HG02885 (cell line): ENCODE measurements around the gene CTNNA3.
"Not testable (repeated sequence)": the region's sequence is repeated elsewhere in the genome, so short reads cannot be mapped to it uniquely, and the experiment has no call there.

Source experiments
- ATAC-seq: cut with Tn5 transposase; IDR thresholded peaks from one replicate; pipeline ENCODE4 v1.9.1; 2021; ENCODE audit warnings: mild to moderate bottlenecking; ENCODE audit not compliant: unreplicated experiment, poor library complexity

CTNNA3 gene

GRCh38 chr10:66378117-66378876, 1317.7 kb downstream of the CTNNA3 start:
- no peak for ATAC-seq

GRCh38 chr10:66368146-66368545, 1327.8 kb downstream of the CTNNA3 start:
- no peak for ATAC-seq

GRCh38 chr10:66366163-66366562, 1329.8 kb downstream of the CTNNA3 start:
- no peak for ATAC-seq

- no peak for ATAC-seq
Measured at GRCh38 chr10:66365686-66366085, 1330.3 kb downstream of the CTNNA3 start.

GRCh38 chr10:66362522-66362921, 1333.5 kb downstream of the CTNNA3 start:
- ATAC-seq = no peak

GRCh38 chr10:66353822-66354221, 1342.2 kb downstream of the CTNNA3 start:
- not testable (repeated sequence) for ATAC-seq

GRCh38 chr10:66353422-66353821, 1342.6 kb downstream of the CTNNA3 start:
- ATAC-seq = no peak

GRCh38 chr10:66350622-66351399, 1345.2 kb downstream of the CTNNA3 start:
- no peak for ATAC-seq

GRCh38 chr10:66349726-66350125, 1346.3 kb downstream of the CTNNA3 start:
- ATAC-seq = no peak

GRCh38 chr10:66349076-66349475, 1346.9 kb downstream of the CTNNA3 start:
- no peak for ATAC-seq

GRCh38 chr10:66337211-66337610, 1358.8 kb downstream of the CTNNA3 start:
- no peak for ATAC-seq

- no peak for ATAC-seq
Measured at GRCh38 chr10:66336791-66337190, 1359.2 kb downstream of the CTNNA3 start.

GRCh38 chr10:66335753-66336152, 1360.2 kb downstream of the CTNNA3 start:
- not testable (repeated sequence) for ATAC-seq

GRCh38 chr10:66329147-66329546, 1366.8 kb downstream of the CTNNA3 start:
- ATAC-seq = no peak

GRCh38 chr10:66326876-66327275, 1369.1 kb downstream of the CTNNA3 start:
- ATAC-seq = no peak

- ATAC-seq = no peak
Measured at GRCh38 chr10:66322777-66323176, 1373.2 kb downstream of the CTNNA3 start.

GRCh38 chr10:66321723-66322665, 1374.0 kb downstream of the CTNNA3 start:
- no peak for ATAC-seq

GRCh38 chr10:66318761-66319160, 1377.2 kb downstream of the CTNNA3 start:
- ATAC-seq = no peak

GRCh38 chr10:66307826-66308225, 1388.2 kb downstream of the CTNNA3 start:
- ATAC-seq = no peak

- ATAC-seq = no peak
Measured at GRCh38 chr10:66301078-66301477, 1394.9 kb downstream of the CTNNA3 start.

GRCh38 chr10:66295602-66296001, 1400.4 kb downstream of the CTNNA3 start:
- ATAC-seq = no peak
